ENCODE data around the gene DDR1.
"Not testable (repeated sequence)": the region's sequence is repeated elsewhere in the genome, so short reads cannot be mapped to it uniquely, and the experiment has no call there.

The DDR1 gene

GRCh38 chr6:30844118-30844535 is 40.2 kb upstream of the DDR1 start:
- no peak overlapping the region for H3K9ac ChIP-seq (ENCODE audit: low read depth, low read length)
- H3K9me3 ChIP-seq (ENCODE audit: control insufficient read depth, insufficient read depth, low read length) = no peaks in the 10 kb centered on the region
- 0 out of 2 replicates have a peak, but pooled peaks cover 3% of the 10 kb centered on the region for H3K36me3 ChIP-seq (ENCODE audit: insufficient read depth, low read length)
- H3K4me1 ChIP-seq (ENCODE audit: insufficient read depth, low read length) = peaks cover 42% of the 10 kb centered on the region

GRCh38 chr6:30845183-30845582 is 39.1 kb upstream of the DDR1 start:
- Histone ChIP-seq H3K4me1 (ENCODE audit: insufficient read depth, low read length) (peaks cover 36% of the 10 kb centered on the region), H3K36me3 (ENCODE audit: insufficient read depth, low read length) (0 out of 2 replicates have a peak, but pooled peaks cover 3% of the 10 kb centered on the region), H3K9ac (ENCODE audit: low read depth, low read length) (no peak overlapping the region), H3K9me3 (ENCODE audit: control insufficient read depth, insufficient read depth, low read length) (peaks cover 2% of the 10 kb centered on the region)

GRCh38 chr6:30847421-30847970 is 36.8 kb upstream of the DDR1 start:
- Histone ChIP-seq H3K9me3 (ENCODE audit: control insufficient read depth, insufficient read depth, low read length) (peaks cover 16% of the 10 kb centered on the region), H3K9ac (ENCODE audit: low read depth, low read length) (peak overlapping the region; percentile 30; the same call in 1 of the 2 replicates), H3K4me1 (ENCODE audit: insufficient read depth, low read length) (peaks cover 23% of the 10 kb centered on the region), H3K36me3 (ENCODE audit: insufficient read depth, low read length) (0 out of 2 replicates have a peak, but pooled peaks cover 3% of the 10 kb centered on the region)

- Histone ChIP-seq H3K9ac (ENCODE audit: low read depth, low read length) (peak overlapping the region; percentile 30; the same call in 1 of the 2 replicates), H3K4me1 (ENCODE audit: insufficient read depth, low read length) (peaks cover 20% of the 10 kb centered on the region), H3K36me3 (ENCODE audit: insufficient read depth, low read length) (0 out of 2 replicates have a peak, but pooled peaks cover 3% of the 10 kb centered on the region), H3K9me3 (ENCODE audit: control insufficient read depth, insufficient read depth, low read length) (peaks cover 17% of the 10 kb centered on the region)
Observed at GRCh38 chr6:30847971-30848436, 36.3 kb upstream of the DDR1 start.

GRCh38 chr6:30849903-30850651 is 34.2 kb upstream of the DDR1 start:
- Histone ChIP-seq H3K4me1 (ENCODE audit: insufficient read depth, low read length) (no peaks in the 10 kb centered on the region; the same call in 1 of the 2 replicates), H3K9me3 (ENCODE audit: control insufficient read depth, insufficient read depth, low read length) (peaks cover 17% of the 10 kb centered on the region), H3K36me3 (ENCODE audit: insufficient read depth, low read length) (0 out of 2 replicates have a peak, but pooled peaks cover 3% of the 10 kb centered on the region), H3K9ac (ENCODE audit: low read depth, low read length) (no peak overlapping the region)

GRCh38 chr6:30852459-30852858 is 31.9 kb upstream of the DDR1 start:
- H3K36me3 ChIP-seq (ENCODE audit: insufficient read depth, low read length); H3K4me1 ChIP-seq (ENCODE audit: insufficient read depth, low read length); H3K9ac ChIP-seq (ENCODE audit: low read depth, low read length): not testable (repeated sequence)
- peaks cover 17% of the 10 kb centered on the region for H3K9me3 ChIP-seq (ENCODE audit: control insufficient read depth, insufficient read depth, low read length)

GRCh38 chr6:30854285-30855040 is 29.9 kb upstream of the DDR1 start:
- Histone ChIP-seq H3K9ac (ENCODE audit: low read depth, low read length) (no peak overlapping the region), H3K9me3 (ENCODE audit: control insufficient read depth, insufficient read depth, low read length) (peaks cover 24% of the 10 kb centered on the region), H3K4me1 (ENCODE audit: insufficient read depth, low read length) (no peaks in the 10 kb centered on the region), H3K36me3 (ENCODE audit: insufficient read depth, low read length) (no peaks in the 10 kb centered on the region; the same call in 1 of the 2 replicates)

GRCh38 chr6:30855429-30856075 is 28.8 kb upstream of the DDR1 start:
- no peaks in the 10 kb centered on the region for H3K4me1 ChIP-seq (ENCODE audit: insufficient read depth, low read length)
- no peaks in the 10 kb centered on the region; the same call in 1 of the 2 replicates for H3K36me3 ChIP-seq (ENCODE audit: insufficient read depth, low read length)
- peaks cover 20% of the 10 kb centered on the region for H3K9me3 ChIP-seq (ENCODE audit: control insufficient read depth, insufficient read depth, low read length)
- no peak overlapping the region for H3K9ac ChIP-seq (ENCODE audit: low read depth, low read length)

- H3K9ac ChIP-seq (ENCODE audit: low read depth, low read length) = no peak overlapping the region
- H3K36me3 ChIP-seq (ENCODE audit: insufficient read depth, low read length) = no peaks in the 10 kb centered on the region; the same call in 1 of the 2 replicates
- H3K9me3 ChIP-seq (ENCODE audit: control insufficient read depth, insufficient read depth, low read length) = peaks cover 18% of the 10 kb centered on the region
- no peaks in the 10 kb centered on the region for H3K4me1 ChIP-seq (ENCODE audit: insufficient read depth, low read length)
Observed at GRCh38 chr6:30857112-30857511, 27.2 kb upstream of the DDR1 start.

GRCh38 chr6:30857549-30857948 is 26.8 kb upstream of the DDR1 start:
- H3K36me3 ChIP-seq (ENCODE audit: insufficient read depth, low read length) = no peaks in the 10 kb centered on the region; the same call in 1 of the 2 replicates
- H3K9me3 ChIP-seq (ENCODE audit: control insufficient read depth, insufficient read depth, low read length) = peaks cover 14% of the 10 kb centered on the region; the same call in 1 of the 2 replicates
- H3K9ac ChIP-seq (ENCODE audit: low read depth, low read length) = no peak overlapping the region
- no peaks in the 10 kb centered on the region for H3K4me1 ChIP-seq (ENCODE audit: insufficient read depth, low read length)

- not testable (repeated sequence) for H3K9ac ChIP-seq (ENCODE audit: low read depth, low read length); H3K36me3 ChIP-seq (ENCODE audit: insufficient read depth, low read length); H3K4me1 ChIP-seq (ENCODE audit: insufficient read depth, low read length)
- H3K9me3 ChIP-seq (ENCODE audit: control insufficient read depth, insufficient read depth, low read length) = peaks cover 16% of the 10 kb centered on the region
Observed at GRCh38 chr6:30859726-30860125, 24.6 kb upstream of the DDR1 start.

- peaks cover 16% of the 10 kb centered on the region for H3K9me3 ChIP-seq (ENCODE audit: control insufficient read depth, insufficient read depth, low read length)
- no peaks in the 10 kb centered on the region for H3K4me1 ChIP-seq (ENCODE audit: insufficient read depth, low read length)
- H3K36me3 ChIP-seq (ENCODE audit: insufficient read depth, low read length) = no peaks in the 10 kb centered on the region; the same call in 1 of the 2 replicates
- H3K9ac ChIP-seq (ENCODE audit: low read depth, low read length) = no peak overlapping the region
Observed at GRCh38 chr6:30861257-30862048, 22.9 kb upstream of the DDR1 start.

- H3K4me1 ChIP-seq (ENCODE audit: insufficient read depth, low read length) = no peaks in the 10 kb centered on the region
- H3K9ac ChIP-seq (ENCODE audit: low read depth, low read length) = no peak overlapping the region
- H3K9me3 ChIP-seq (ENCODE audit: control insufficient read depth, insufficient read depth, low read length) = peaks cover 16% of the 10 kb centered on the region
- H3K36me3 ChIP-seq (ENCODE audit: insufficient read depth, low read length) = no peaks in the 10 kb centered on the region
Observed at GRCh38 chr6:30862156-30862875, 22.0 kb upstream of the DDR1 start.

Data from ES-I3 (cell line).